SK-N-SH (cell line): ENCODE measurements around the gene ADD3.

Experiments used
- FOXM1 ChIP-seq: IDR thresholded peaks from 2 replicates; pipeline ENCODE4 v1.4.0; 2012; ENCODE audit warnings: low read depth, mild to moderate bottlenecking
- GABPA ChIP-seq: IDR thresholded peaks from 2 replicates; pipeline ENCODE4 v1.4.0; 2012; ENCODE audit warnings: low read depth, mild to moderate bottlenecking
- GATA2 ChIP-seq: sonication (generic); formaldehyde crosslinking; IDR thresholded peaks from 2 replicates; pipeline ENCODE4 v1.5.0; 2020; ENCODE audit warnings: mild to moderate bottlenecking, missing genetic modification reagents
- NFIC ChIP-seq: IDR thresholded peaks from 2 replicates; pipeline ENCODE4 v1.4.0; 2012; ENCODE audit warnings: borderline replicate concordance
- POLR2AphosphoS5 ChIP-seq: IDR thresholded peaks from 2 replicates; pipeline ENCODE4 v1.6.1; 2012; ENCODE audit warnings: low read depth, low read length
- TCF12 ChIP-seq: IDR thresholded peaks from 2 replicates; pipeline ENCODE4 v1.4.0; 2012
- YY1 ChIP-seq: IDR thresholded peaks from 2 replicates; pipeline ENCODE4 v1.4.0; 2012; ENCODE audit warnings: low read depth, mild to moderate bottlenecking
- TF ChIP-seq, protein P1 (sequence below): fragments of 200-600 bp; sonication (generic); IDR thresholded peaks from 2 replicates; pipeline ENCODE4 v1.6.1; 2017; ENCODE audit warnings: antibody characterized with exemption, mild to moderate bottlenecking, moderate library complexity
- TF ChIP-seq, protein P2 (sequence below): IDR thresholded peaks from 2 replicates; pipeline ENCODE4 v1.6.1; 2012; ENCODE audit warnings: mild to moderate bottlenecking, low read depth, low read length, moderate library complexity
- TF ChIP-seq, protein P3 (sequence below): IDR thresholded peaks from 2 replicates; pipeline ENCODE4 v1.4.0; 2012; ENCODE audit warnings: low read depth

DNA sequence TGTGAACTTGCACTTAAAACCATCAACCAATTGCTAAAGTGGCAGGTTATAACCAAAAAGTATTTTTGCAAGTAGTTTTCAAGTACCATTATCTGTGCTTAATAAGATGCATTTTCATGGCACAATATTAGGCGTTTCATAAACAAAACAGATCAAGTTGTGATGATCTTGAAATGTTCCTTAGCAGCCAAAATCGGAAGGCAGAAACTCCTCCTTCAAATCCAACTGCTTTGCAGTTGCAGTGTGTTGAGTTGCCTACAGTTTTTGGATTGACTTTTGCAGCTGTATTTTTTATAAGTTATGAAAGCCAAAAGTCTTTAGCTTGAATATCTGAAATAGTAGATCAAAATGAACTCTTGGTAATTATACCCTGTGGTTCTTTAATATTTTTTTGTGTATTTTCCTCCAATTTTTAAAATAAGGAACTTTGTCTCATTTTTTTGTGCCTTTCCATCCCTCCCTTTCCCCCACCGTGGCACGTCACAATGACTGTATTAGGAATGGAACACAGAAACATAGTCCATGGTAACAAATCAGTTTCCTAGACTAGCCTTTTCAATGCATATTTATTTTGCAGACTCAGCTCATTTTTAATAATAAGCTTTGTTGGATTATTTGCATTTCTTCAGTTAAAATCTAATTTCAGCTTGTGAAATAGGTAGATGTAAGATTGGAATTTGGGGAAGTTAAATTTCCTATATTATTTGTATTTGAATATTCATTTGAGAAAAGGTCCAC is 80.8 kb downstream of the ADD3 start:
- TF ChIP-seq, protein P1, sequence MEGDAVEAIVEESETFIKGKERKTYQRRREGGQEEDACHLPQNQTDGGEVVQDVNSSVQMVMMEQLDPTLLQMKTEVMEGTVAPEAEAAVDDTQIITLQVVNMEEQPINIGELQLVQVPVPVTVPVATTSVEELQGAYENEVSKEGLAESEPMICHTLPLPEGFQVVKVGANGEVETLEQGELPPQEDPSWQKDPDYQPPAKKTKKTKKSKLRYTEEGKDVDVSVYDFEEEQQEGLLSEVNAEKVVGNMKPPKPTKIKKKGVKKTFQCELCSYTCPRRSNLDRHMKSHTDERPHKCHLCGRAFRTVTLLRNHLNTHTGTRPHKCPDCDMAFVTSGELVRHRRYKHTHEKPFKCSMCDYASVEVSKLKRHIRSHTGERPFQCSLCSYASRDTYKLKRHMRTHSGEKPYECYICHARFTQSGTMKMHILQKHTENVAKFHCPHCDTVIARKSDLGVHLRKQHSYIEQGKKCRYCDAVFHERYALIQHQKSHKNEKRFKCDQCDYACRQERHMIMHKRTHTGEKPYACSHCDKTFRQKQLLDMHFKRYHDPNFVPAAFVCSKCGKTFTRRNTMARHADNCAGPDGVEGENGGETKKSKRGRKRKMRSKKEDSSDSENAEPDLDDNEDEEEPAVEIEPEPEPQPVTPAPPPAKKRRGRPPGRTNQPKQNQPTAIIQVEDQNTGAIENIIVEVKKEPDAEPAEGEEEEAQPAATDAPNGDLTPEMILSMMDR, result no peak
- no peak for TF ChIP-seq FOXM1
- TF ChIP-seq, protein P2, sequence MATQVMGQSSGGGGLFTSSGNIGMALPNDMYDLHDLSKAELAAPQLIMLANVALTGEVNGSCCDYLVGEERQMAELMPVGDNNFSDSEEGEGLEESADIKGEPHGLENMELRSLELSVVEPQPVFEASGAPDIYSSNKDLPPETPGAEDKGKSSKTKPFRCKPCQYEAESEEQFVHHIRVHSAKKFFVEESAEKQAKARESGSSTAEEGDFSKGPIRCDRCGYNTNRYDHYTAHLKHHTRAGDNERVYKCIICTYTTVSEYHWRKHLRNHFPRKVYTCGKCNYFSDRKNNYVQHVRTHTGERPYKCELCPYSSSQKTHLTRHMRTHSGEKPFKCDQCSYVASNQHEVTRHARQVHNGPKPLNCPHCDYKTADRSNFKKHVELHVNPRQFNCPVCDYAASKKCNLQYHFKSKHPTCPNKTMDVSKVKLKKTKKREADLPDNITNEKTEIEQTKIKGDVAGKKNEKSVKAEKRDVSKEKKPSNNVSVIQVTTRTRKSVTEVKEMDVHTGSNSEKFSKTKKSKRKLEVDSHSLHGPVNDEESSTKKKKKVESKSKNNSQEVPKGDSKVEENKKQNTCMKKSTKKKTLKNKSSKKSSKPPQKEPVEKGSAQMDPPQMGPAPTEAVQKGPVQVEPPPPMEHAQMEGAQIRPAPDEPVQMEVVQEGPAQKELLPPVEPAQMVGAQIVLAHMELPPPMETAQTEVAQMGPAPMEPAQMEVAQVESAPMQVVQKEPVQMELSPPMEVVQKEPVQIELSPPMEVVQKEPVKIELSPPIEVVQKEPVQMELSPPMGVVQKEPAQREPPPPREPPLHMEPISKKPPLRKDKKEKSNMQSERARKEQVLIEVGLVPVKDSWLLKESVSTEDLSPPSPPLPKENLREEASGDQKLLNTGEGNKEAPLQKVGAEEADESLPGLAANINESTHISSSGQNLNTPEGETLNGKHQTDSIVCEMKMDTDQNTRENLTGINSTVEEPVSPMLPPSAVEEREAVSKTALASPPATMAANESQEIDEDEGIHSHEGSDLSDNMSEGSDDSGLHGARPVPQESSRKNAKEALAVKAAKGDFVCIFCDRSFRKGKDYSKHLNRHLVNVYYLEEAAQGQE, result no peak
- TF ChIP-seq, protein P3, sequence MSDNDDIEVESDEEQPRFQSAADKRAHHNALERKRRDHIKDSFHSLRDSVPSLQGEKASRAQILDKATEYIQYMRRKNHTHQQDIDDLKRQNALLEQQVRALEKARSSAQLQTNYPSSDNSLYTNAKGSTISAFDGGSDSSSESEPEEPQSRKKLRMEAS, result no peak
- TF ChIP-seq TCF12, result no peak
- no peak for TF ChIP-seq POLR2AphosphoS5
- TF ChIP-seq GATA2 (CRISPR knock-in tag), result no peak
- no peak for TF ChIP-seq GABPA
- no peak for TF ChIP-seq NFIC
- TF ChIP-seq YY1, result no peak
